ENCODE measurements around the gene ANKS1A.

DNA sequence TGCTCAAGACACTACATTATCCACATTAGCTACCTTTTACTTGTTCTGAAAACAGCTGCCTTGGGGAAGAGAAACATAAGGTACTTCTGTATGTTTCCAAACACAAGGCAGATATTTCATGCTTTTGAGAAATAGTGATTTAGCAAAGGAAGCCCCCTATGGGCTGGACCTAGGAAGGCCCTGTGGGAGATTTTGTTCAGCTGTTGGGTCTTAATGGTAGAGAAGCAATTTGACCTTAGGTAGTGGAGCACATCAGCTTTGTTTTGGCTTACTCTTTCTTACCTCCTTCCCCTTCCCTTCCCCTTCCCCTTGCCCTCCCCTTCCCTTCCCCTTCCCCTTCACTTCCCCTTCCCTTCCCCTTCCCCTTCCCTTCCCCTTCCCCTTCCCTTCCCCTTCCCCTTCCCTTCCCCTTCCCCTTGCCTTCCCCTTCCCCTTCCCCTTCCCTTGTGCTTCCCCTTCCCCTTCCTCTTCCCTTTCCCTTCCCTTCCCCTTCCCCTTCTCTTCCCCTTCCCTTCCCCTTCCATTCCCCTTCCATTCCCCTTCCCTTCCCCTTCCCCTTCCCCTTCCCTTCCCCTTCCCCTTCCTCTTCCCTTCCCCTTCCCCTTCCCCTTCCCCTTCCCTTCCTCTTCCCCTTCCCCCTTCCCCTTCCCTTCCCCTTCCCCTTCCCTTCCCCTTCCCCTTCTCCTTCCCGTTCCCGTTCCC lies 84.6 kb downstream of the ANKS1A start:
- TF ChIP-seq CTCF (IDR thresholded peaks at IDR 0.05) (no peak), POLR2A (IDR thresholded peaks at IDR 0.05) (no peak)

Data from testis (tissue), 2 donors.